HG03108 (cell line): ENCODE data around the gene PRG2.
A peak's percentile ranks its signal among the peaks of the same experiment; 100 is the strongest.
"Not testable (repeated sequence)": the region's sequence is repeated elsewhere in the genome, so short reads cannot be mapped to it uniquely, and the experiment has no call there.

ENCODE experiments used
- ATAC-seq: cut with Tn5 transposase; IDR thresholded peaks from one replicate; pipeline ENCODE4 v1.9.1; 2021; ENCODE audit warnings: moderate library complexity; ENCODE audit not compliant: unreplicated experiment

PRG2 gene

GRCh38 chr11:57348636-57349313 lies 41.7 kb downstream of the PRG2 start:
- no peak for ATAC-seq

GRCh38 chr11:57348052-57348451 lies 42.4 kb downstream of the PRG2 start:
- no peak for ATAC-seq

GRCh38 chr11:57347336-57347735 lies 43.1 kb downstream of the PRG2 start:
- ATAC-seq = no peak

GRCh38 chr11:57345555-57346211 lies 44.8 kb downstream of the PRG2 start:
- peak; percentile 58 for ATAC-seq

GRCh38 chr11:57344826-57345225 lies 45.6 kb downstream of the PRG2 start:
- ATAC-seq = no peak

GRCh38 chr11:57343825-57344224 lies 46.6 kb downstream of the PRG2 start:
- ATAC-seq = no peak

- ATAC-seq = no peak
These were observed 47.7 kb downstream of the PRG2 start for GRCh38 chr11:57342702-57343101.

- no peak for ATAC-seq
These were observed 49.1 kb downstream of the PRG2 start for GRCh38 chr11:57341250-57341808.

GRCh38 chr11:57340039-57340615 lies 50.3 kb downstream of the PRG2 start:
- ATAC-seq = no peak

- no peak for ATAC-seq
These were observed 51.1 kb downstream of the PRG2 start for GRCh38 chr11:57339328-57339727.

- ATAC-seq = no peak
These were observed 52.3 kb downstream of the PRG2 start, which contains the start of gene P2RX3 for GRCh38 chr11:57338142-57338541. TSS of gene P2RX3 (plus strand) at chr11:57338352. CDS start at chr11:57338551, 199 bp downstream.

GRCh38 chr11:57336856-57337255 lies 53.6 kb downstream of the PRG2 start:
- not testable (repeated sequence) for ATAC-seq
